Measurements from ENCODE around the gene MAP2K7. TPM values are rescaled to one million over a fixed set of nuclear protein-coding genes. Genes with fewer than 3 reads are reported as not detected.

Gene MAP2K7
- total RNA-seq, 3 donors from 2014 or later = 13.3 to 17.1 (median 13.8) TPM

- no peaks in the 10 kb centered on the region for H3K27me3 ChIP-seq
- intact Hi-C loops (cut with DNase I; ENCODE audit: low total_unique reads) = no loop called here
- peaks cover 0 to 5% of the 10 kb centered on the region in 2 donors for H3K4me1 ChIP-seq
- no peak for TF ChIP-seq CTCF (IDR thresholded peaks at IDR 0.05)
- TF ChIP-seq POLR2A (IDR thresholded peaks at IDR 0.05) = no peak
- no peak for TF ChIP-seq POLR2AphosphoS5 (IDR thresholded peaks at IDR 0.05)
- H3K4me3 ChIP-seq = no peak overlapping the region
- H3K27ac ChIP-seq = no peak overlapping the region
- no peaks in the 10 kb centered on the region for H3K9me3 ChIP-seq
- DNase-seq (ENCODE audit: low spot score in 2 of 2) = no peak
- H3K36me3 ChIP-seq = no peaks in the 10 kb centered on the region
These were observed 38.3 kb upstream of the MAP2K7 start for GRCh38 chr19:7865262-7865911.

- Histone ChIP-seq H3K4me3 (no peak overlapping the region), H3K9me3 (no peaks in the 10 kb centered on the region), H3K27ac (no peak overlapping the region), H3K4me1 (peaks cover 0 to 5% of the 10 kb centered on the region in 2 donors), H3K36me3 (no peaks in the 10 kb centered on the region), H3K27me3 (no peaks in the 10 kb centered on the region)
- TF ChIP-seq POLR2A (IDR thresholded peaks at IDR 0.05) (no peak), CTCF (IDR thresholded peaks at IDR 0.05) (no peak), POLR2AphosphoS5 (IDR thresholded peaks at IDR 0.05) (no peak)
- no peak for DNase-seq (ENCODE audit: low spot score in 2 of 2)
- intact Hi-C loops (cut with DNase I; ENCODE audit: low total_unique reads) = loop anchor here (1.0 kb wide), 1 partner anchor 37 kb away; the partner anchor contains the start of gene MAP2K7
These were observed 37.1 kb upstream of the MAP2K7 start for GRCh38 chr19:7866399-7867091.

GRCh38 chr19:7867092-7867844 lies 36.4 kb upstream of the MAP2K7 start:
- peaks cover 0 to 2% of the 10 kb centered on the region in 2 donors for H3K27me3 ChIP-seq
- intact Hi-C loops (cut with DNase I; ENCODE audit: low total_unique reads) = loop anchor here (1.0 kb wide), 1 partner anchor 36 kb away; the partner anchor contains the start of gene MAP2K7
- H3K9me3 ChIP-seq = no peaks in the 10 kb centered on the region
- H3K4me3 ChIP-seq = no peak overlapping the region
- no peaks in the 10 kb centered on the region for H3K36me3 ChIP-seq
- H3K27ac ChIP-seq = no peak overlapping the region
- TF ChIP-seq CTCF (IDR thresholded peaks at IDR 0.05) = no peak
- TF ChIP-seq POLR2AphosphoS5 (IDR thresholded peaks at IDR 0.05) = no peak
- TF ChIP-seq POLR2A (IDR thresholded peaks at IDR 0.05) = no peak
- peaks cover 0 to 2% of the 10 kb centered on the region in 2 donors for H3K4me1 ChIP-seq
- DNase-seq (ENCODE audit: low spot score in 2 of 2) = no peak

GRCh38 chr19:7868326-7868670 lies 35.4 kb upstream of the MAP2K7 start:
- H3K27me3 ChIP-seq = peaks cover 0 to 13% of the 10 kb centered on the region in 2 donors
- TF ChIP-seq POLR2A (IDR thresholded peaks at IDR 0.05) (no peak), CTCF (IDR thresholded peaks at IDR 0.05) (no peak), POLR2AphosphoS5 (IDR thresholded peaks at IDR 0.05) (no peak)
- H3K9me3 ChIP-seq = no peaks in the 10 kb centered on the region
- H3K4me3 ChIP-seq = peak overlapping the region in 2 of 3 donors; percentile 62 to 75
- no peaks in the 10 kb centered on the region for H3K36me3 ChIP-seq
- intact Hi-C loops (cut with DNase I; ENCODE audit: low total_unique reads) = no loop called here
- no peaks in the 10 kb centered on the region for H3K4me1 ChIP-seq
- no peak overlapping the region for H3K27ac ChIP-seq
- DNase-seq (ENCODE audit: low spot score in 2 of 2) = no peak
